H1 (cell line): ENCODE results near the gene ME3. TPM values are rescaled to one million over a fixed set of nuclear protein-coding genes. Genes with fewer than 3 reads are reported as not detected.

Experiments
- CTCF ChIA-PET: fragments of 300-600 bp; sonication (Branson Sonifier 250); formaldehyde crosslinking; loops from one replicate; lab custom pipeline; 2021; ENCODE audit not compliant: partially characterized antibody; lab: Charles Lee
- POLR2A ChIA-PET: fragments of 300-600 bp; sonication (Branson Sonifier 250); formaldehyde crosslinking; loops from one replicate; lab custom pipeline; 2021; ENCODE audit warnings: inconsistent platforms; ENCODE audit not compliant: partially characterized antibody; lab: Charles Lee
- DNase-seq, 2 experiments: peaks; one replicate each; pipeline versions ENCODE4 v3.0.0 to v3.0.0-alpha.2; 2010 to 2022; ENCODE audit warnings: low spot score in 2 of 2, low read depth in 1 of 2, mixed read lengths in 1 of 2
- FAIRE-seq: peaks from 2 replicates; lab custom pipeline; 2011; peaks lifted over from hg19 to GRCh38; lab: Jason Lieb, UNC
- H2AFZ ChIP-seq: 2 replicates; pipeline ENCODE4 v1.8.1; 2012; ENCODE audit warnings: low read length, inconsistent platforms
- H2AK5ac ChIP-seq: 2 replicates; pipeline ENCODE4 v1.6.1; 2013; ENCODE audit warnings: low read depth, low read length
- H2BK120ac ChIP-seq: replicated peaks from 2 replicates; pipeline ENCODE3; 2013; ENCODE audit warnings: low read depth, low read length, inconsistent platforms
- H2BK12ac ChIP-seq: 2 replicates; pipeline ENCODE4 v1.6.1; 2013; ENCODE audit warnings: low read depth, low read length
- H2BK15ac ChIP-seq: 2 replicates; pipeline ENCODE4 v1.6.1; 2013; ENCODE audit warnings: low read length
- H2BK20ac ChIP-seq: 2 replicates; pipeline ENCODE4 v1.6.1; 2013; ENCODE audit warnings: low read length
- H2BK5ac ChIP-seq: 2 replicates; pipeline ENCODE4 v1.6.1; 2013; ENCODE audit warnings: low read depth, low read length
- H3K14ac ChIP-seq: 2 replicates; pipeline ENCODE4 v1.6.1; 2013; ENCODE audit warnings: inconsistent platforms; ENCODE audit not compliant: insufficient read length
- H3K18ac ChIP-seq: 2 replicates; pipeline ENCODE4 v1.6.1; 2013; ENCODE audit warnings: low read length; ENCODE audit errors: extremely low read depth
- H3K23ac ChIP-seq: 2 replicates; pipeline ENCODE4 v1.6.1; 2013; ENCODE audit warnings: inconsistent platforms; ENCODE audit not compliant: insufficient read length
- H3K23me2 ChIP-seq: 2 replicates; pipeline ENCODE4 v1.6.1; 2013; ENCODE audit warnings: low read depth, low read length
- H3K27ac ChIP-seq: 2 replicates; pipeline ENCODE4 v1.6.1; 2011; ENCODE audit warnings: low read depth, low read length, inconsistent platforms
- H3K27me3 ChIP-seq, 4 experiments: replicated peaks in 1 of 4; 1 replicate in 1 of 4; 2 replicates in 3 of 4; pipeline versions ENCODE4 v1.6.1 to v1.8.1; 2011 to 2013; ENCODE audit warnings: low read length in 3 of 4, mild to moderate bottlenecking in 3 of 4, inconsistent platforms in 2 of 4, mixed read lengths in 2 of 4, moderate library complexity in 1 of 4; ENCODE audit not compliant: control insufficient read depth in 3 of 4, insufficient read depth in 3 of 4; ENCODE audit errors: extremely low read depth in 1 of 4
- H3K36me3 ChIP-seq, 4 experiments: 2 replicates each; pipeline versions ENCODE4 v1.6.1 to v1.8.1; 2011 to 2013; ENCODE audit warnings: mild to moderate bottlenecking in 4 of 4, low read length in 3 of 4, moderate library complexity in 2 of 4, control low read depth in 1 of 4, inconsistent platforms in 1 of 4; ENCODE audit not compliant: insufficient read depth in 4 of 4, control insufficient read depth in 2 of 4
- H3K4ac ChIP-seq: replicated peaks from 2 replicates; pipeline ENCODE3; 2013; ENCODE audit warnings: low read length, low read depth, mixed read lengths, inconsistent platforms; ENCODE audit not compliant: insufficient read length
- H3K4me1 ChIP-seq, 4 experiments: replicated peaks in 1 of 4; 1 replicate in 1 of 4; 2 replicates in 3 of 4; pipeline versions ENCODE4 v1.6.1 to v1.8.1; 2011 to 2013; ENCODE audit warnings: low read length in 3 of 4, inconsistent platforms in 2 of 4, mixed read lengths in 1 of 4; ENCODE audit not compliant: insufficient read depth in 4 of 4, control insufficient read depth in 3 of 4
- H3K4me2 ChIP-seq, 2 experiments: 2 replicates each; pipeline versions ENCODE4 v1.6.1 to v1.8.1; 2011 to 2013; ENCODE audit warnings: low read depth in 2 of 2, low read length in 2 of 2, control low read depth in 1 of 2, inconsistent platforms in 1 of 2, mild to moderate bottlenecking in 1 of 2; ENCODE audit not compliant: insufficient read depth in 1 of 2
- H3K4me3 ChIP-seq, 4 experiments: fragments of 200-600, 300-600 bp in 1 of 4; sonication (generic), shearing (Covaris generic), sonication (Bioruptor Twin) in 1 of 4; 2 replicates each; pipeline versions ENCODE4 v1.5.1 to v1.8.1; 2011 to 2016; ENCODE audit warnings: low read length in 4 of 4, low read depth in 3 of 4, control low read depth in 2 of 4, inconsistent platforms in 2 of 4, mild to moderate bottlenecking in 2 of 4, mixed read lengths in 1 of 4, moderate library complexity in 1 of 4; ENCODE audit not compliant: insufficient read depth in 2 of 4; ENCODE audit errors: extremely low read depth in 1 of 4
- H3K56ac ChIP-seq: replicated peaks from 2 replicates; pipeline ENCODE3; 2013; ENCODE audit warnings: low read depth, mild to moderate bottlenecking, mixed read lengths, low read length, inconsistent platforms; ENCODE audit not compliant: insufficient read length
- H3K79me1 ChIP-seq: 2 replicates; pipeline ENCODE4 v1.6.1; 2013; ENCODE audit warnings: low read depth, low read length, control low read depth
- H3K79me2 ChIP-seq, 2 experiments: 2 replicates each; pipeline versions ENCODE4 v1.6.1 to v1.8.1; 2012 to 2013; ENCODE audit warnings: low read length in 2 of 2, mild to moderate bottlenecking in 2 of 2, inconsistent platforms in 1 of 2; ENCODE audit not compliant: insufficient read depth in 2 of 2, control insufficient read depth in 1 of 2
- H3K9ac ChIP-seq, 4 experiments: replicated peaks in 1 of 4; 1 replicate in 1 of 4; 2 replicates in 3 of 4; pipeline versions ENCODE4 v1.6.1 to v1.8.1; 2011 to 2013; ENCODE audit warnings: low read depth in 3 of 4, low read length in 3 of 4, control low read depth in 2 of 4, mild to moderate bottlenecking in 2 of 4, moderate library complexity in 2 of 4, inconsistent platforms in 1 of 4; ENCODE audit errors: extremely low read depth in 1 of 4
- H3K9me3 ChIP-seq, 2 experiments: 2 replicates each; pipeline versions ENCODE4 v1.6.1 to v1.8.1; 2012 to 2013; ENCODE audit warnings: mild to moderate bottlenecking in 2 of 2, moderate library complexity in 2 of 2, control low read depth in 1 of 2, inconsistent platforms in 1 of 2, low read depth in 1 of 2, low read length in 1 of 2, mixed read lengths in 1 of 2; ENCODE audit not compliant: insufficient read depth in 2 of 2
- H4K20me1 ChIP-seq, 2 experiments: replicated peaks in 1 of 2; 2 replicates each; pipeline versions ENCODE3 to v1.8.1; 2011 to 2013; ENCODE audit warnings: inconsistent platforms in 2 of 2, low read length in 2 of 2, mild to moderate bottlenecking in 1 of 2; ENCODE audit not compliant: insufficient read depth in 2 of 2, control insufficient read depth in 1 of 2
- H4K5ac ChIP-seq: 2 replicates; pipeline ENCODE4 v1.6.1; 2013; ENCODE audit warnings: low read length, low read depth, mixed read lengths, inconsistent platforms; ENCODE audit not compliant: insufficient read length
- H4K8ac ChIP-seq: 2 replicates; pipeline ENCODE4 v1.8.0; 2013; ENCODE audit warnings: mild to moderate bottlenecking, moderate library complexity, low read length, inconsistent platforms; ENCODE audit not compliant: insufficient read depth; ENCODE audit errors: extremely low read depth
- H4K91ac ChIP-seq: replicated peaks from 2 replicates; pipeline ENCODE3; 2013; ENCODE audit warnings: low read length, mixed read lengths, inconsistent platforms; ENCODE audit not compliant: insufficient read length
- ATF2 ChIP-seq: IDR thresholded peaks from 2 replicates; pipeline ENCODE4 v1.6.1; 2012; ENCODE audit warnings: low read length, inconsistent platforms
- CBX5 ChIP-seq: fragments of 300-800, 300-1000 bp; sonication (generic); IDR thresholded peaks from 2 replicates; pipeline ENCODE4 v1.7.1; 2016; ENCODE audit warnings: antibody characterized with exemption, low read length, low read depth
- CREB1 ChIP-seq: IDR thresholded peaks from 2 replicates; pipeline ENCODE4 v1.6.1; 2012; ENCODE audit warnings: inconsistent platforms
- HDAC2 ChIP-seq, 2 experiments: fragments of 300-600 bp in 1 of 2; sonication (generic) in 1 of 2; IDR thresholded peaks; 2 replicates each; pipeline ENCODE4 v1.6.1; 2011 to 2012; ENCODE audit warnings: low read depth in 2 of 2, low read length in 2 of 2, mild to moderate bottlenecking in 2 of 2, moderate library complexity in 2 of 2, borderline replicate concordance in 1 of 2, inconsistent platforms in 1 of 2
- JUND ChIP-seq: IDR thresholded peaks from 2 replicates; pipeline ENCODE4 v1.6.1; 2011; ENCODE audit warnings: mild to moderate bottlenecking, improper control_type of control experiment, low read length
- KDM5A ChIP-seq: fragments of 200-600 bp; IDR thresholded peaks from 2 replicates; pipeline ENCODE4 v1.7.1; 2012; ENCODE audit warnings: mild to moderate bottlenecking, low read length, inconsistent platforms, mixed read lengths
- NRF1 ChIP-seq: IDR thresholded peaks from 2 replicates; pipeline ENCODE4 v1.6.1; 2011; ENCODE audit warnings: mild to moderate bottlenecking, low read depth, low read length, improper control_type of control experiment
- POLR2AphosphoS5 ChIP-seq: IDR thresholded peaks from 2 replicates; pipeline ENCODE4 v1.6.1; 2011; ENCODE audit warnings: low read depth, low read length
- RBBP5 ChIP-seq: IDR thresholded peaks from 2 replicates; pipeline ENCODE4 v1.7.1; 2012; ENCODE audit warnings: low read depth, mild to moderate bottlenecking, inconsistent platforms, low read length, moderate library complexity, borderline replicate concordance
- SAP30 ChIP-seq: fragments of 300-600 bp; sonication (generic); IDR thresholded peaks from 2 replicates; pipeline ENCODE4 v1.7.1; 2012; ENCODE audit warnings: low read length, moderate library complexity, mild to moderate bottlenecking, inconsistent platforms; ENCODE audit not compliant: insufficient read depth, insufficient replicate concordance
- SP2 ChIP-seq: IDR thresholded peaks from 2 replicates; pipeline ENCODE4 v1.6.1; 2012; ENCODE audit warnings: mild to moderate bottlenecking, low read length, inconsistent platforms
- TAF7 ChIP-seq: optimal IDR thresholded peaks from 2 replicates; pipeline ENCODE3; 2011; ENCODE audit warnings: low read depth, mild to moderate bottlenecking, inconsistent platforms, low read length, moderate library complexity, borderline replicate concordance
- polyA plus RNA-seq, 7 experiments: library from polyadenylated mRNA; depleted of rRNA in 3 of 7; stranded (reverse) in 5 of 7; unstranded in 2 of 7; fragments of >200 nt in 5 of 7; fragments of 200-250 nt in 2 of 7; gene quantifications; 1 replicate in 5 of 7; 2 replicates in 1 of 7; 4 replicates in 1 of 7; pipeline versions ENCODE4 v1.2.1 to v1.2.3, GENCODE V29; 2011 to 2013; ENCODE audit warnings: missing spikeins in 2 of 7, mixed read lengths in 2 of 7
- total RNA-seq: library from RNA; stranded (reverse); fragmentation: NEBNext Ultra II Directional; extraction: Animal tissue kit (Norgen Biotek cat#: 25700); gene quantifications from 2 replicates; pipeline ENCODE4 v1.2.1, GENCODE V29; 2021
- TF ChIP-seq, protein P1 (sequence below): IDR thresholded peaks from 2 replicates; pipeline ENCODE4 v1.6.1; 2011; ENCODE audit warnings: low read depth, mild to moderate bottlenecking, low read length; ENCODE audit not compliant: insufficient read depth

ME3 gene
- total and polyA plus RNA-seq, 2 of the 8 experiments (the other 6 are each of a cell fraction or from before 2014, with no cell fraction given), result 1.5 to 2.8 TPM

- ChIA-PET CTCF (interaction anchor here (0.7 to 5.2 kb wide), 2 partner anchors 23 to 93 kb away, joined by 3 to 36 read pairs; no protein-coding TSS in a partner anchor), POLR2A (no interaction called here)
- no peaks in the 10 kb centered on the region for H3K36me3 ChIP-seq
- no peaks in the 10 kb centered on the region for H3K79me1 ChIP-seq
- FAIRE-seq (no peak), DNase-seq (no peak)
- no peaks in the 10 kb centered on the region for H3K27me3 ChIP-seq
- no peak overlapping the region for H2AFZ ChIP-seq
- H3K56ac ChIP-seq, result no peak overlapping the region
- no peak overlapping the region for H2BK12ac ChIP-seq
- H2BK5ac ChIP-seq, result no peak overlapping the region
- no peak overlapping the region for H3K27ac ChIP-seq
- H3K4ac ChIP-seq, result no peak overlapping the region
- no peak overlapping the region for H3K4me3 ChIP-seq
- no peak overlapping the region for H4K5ac ChIP-seq
- no peak overlapping the region for H3K23ac ChIP-seq
- no peak overlapping the region for H2BK20ac ChIP-seq
- no peak overlapping the region for H3K18ac ChIP-seq
- H3K4me2 ChIP-seq, result no peak overlapping the region
- no peak overlapping the region for H2BK120ac ChIP-seq
- H3K23me2 ChIP-seq, result no peaks in the 10 kb centered on the region
- no peak overlapping the region for H2AK5ac ChIP-seq
- no peak overlapping the region for H3K9ac ChIP-seq
- peaks cover 0 to 6% (median 1%) of the 10 kb centered on the region in 4 experiments; a peak in 2 of 7 replicates for H3K4me1 ChIP-seq
- H4K91ac ChIP-seq, result no peak overlapping the region
- H2BK15ac ChIP-seq, result no peak overlapping the region
- H4K8ac ChIP-seq, result no peak overlapping the region
- no peaks in the 10 kb centered on the region for H3K79me2 ChIP-seq
- no peaks in the 10 kb centered on the region for H4K20me1 ChIP-seq
- H3K9me3 ChIP-seq, result no peaks in the 10 kb centered on the region
- no peak overlapping the region for H3K14ac ChIP-seq
- TF ChIP-seq RBBP5 (no peak), ATF2 (no peak), CBX5 (no peak), KDM5A (no peak), SP2 (no peak), NRF1 (no peak), CREB1 (no peak), POLR2AphosphoS5 (no peak), JUND (no peak), TAF7 (no peak), HDAC2 (IDR thresholded peaks at IDR 0.05; ENCODE audit: borderline replicate concordance in 1 of 2, low read depth in 2 of 2, low read length in 2 of 2) (no peak), SAP30 (no peak)
- TF ChIP-seq, protein P1, sequence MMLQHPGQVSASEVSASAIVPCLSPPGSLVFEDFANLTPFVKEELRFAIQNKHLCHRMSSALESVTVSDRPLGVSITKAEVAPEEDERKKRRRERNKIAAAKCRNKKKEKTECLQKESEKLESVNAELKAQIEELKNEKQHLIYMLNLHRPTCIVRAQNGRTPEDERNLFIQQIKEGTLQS, result no peak
Observed at GRCh38 chr11:86478348-86478747, 194.1 kb downstream of the ME3 start.
